GM10266 (cell line): ENCODE data around the gene COL16A1.

Experiments used
- DNase-seq: peaks from one replicate; pipeline ENCODE4 v3.0.0; 2012; ENCODE audit errors: extremely low spot score
- CTCF ChIP-seq: IDR thresholded peaks from 2 replicates; pipeline ENCODE4 v1.5.1; 2012; ENCODE audit warnings: mild to moderate bottlenecking, low read depth; ENCODE audit not compliant: control insufficient read depth, insufficient read depth; ENCODE audit errors: missing control alignments

The COL16A1 gene

GRCh38 chr1:31691446-31691845, 12.4 kb downstream of the COL16A1 start:
- DNase-seq: no peak
- no peak for TF ChIP-seq CTCF

- TF ChIP-seq CTCF: no peak
- DNase-seq: no peak
Observed at GRCh38 chr1:31690921-31691320, 12.9 kb downstream of the COL16A1 start.

GRCh38 chr1:31689854-31690253, 14.0 kb downstream of the COL16A1 start:
- DNase-seq: no peak

GRCh38 chr1:31689379-31689778, 14.4 kb downstream of the COL16A1 start:
- TF ChIP-seq CTCF: no peak
- DNase-seq: no peak

More at GRCh38 chr1:31689854-31690253, 14.0 kb downstream of the COL16A1 start:
- TF ChIP-seq CTCF: no peak

GRCh38 chr1:31688233-31688918, 15.4 kb downstream of the COL16A1 start:
- TF ChIP-seq CTCF: no peak

GRCh38 chr1:31687601-31688000, 16.2 kb downstream of the COL16A1 start:
- no peak for DNase-seq
- no peak for TF ChIP-seq CTCF

More at GRCh38 chr1:31688233-31688918, 15.4 kb downstream of the COL16A1 start:
- DNase-seq: no peak

- no peak for DNase-seq
- no peak for TF ChIP-seq CTCF
Observed at GRCh38 chr1:31685795-31686194, 18.0 kb downstream of the COL16A1 start.
